Measurements from ENCODE around the gene PDXK. TPM values are rescaled to one million over a fixed set of nuclear protein-coding genes. Genes with fewer than 3 reads are reported as not detected.

Gene PDXK
- total and polyA plus RNA-seq, 2 of the 8 experiments (the other 6 are each of a cell fraction or from before 2014, with no cell fraction given): 78.0 to 112 TPM

DNA sequence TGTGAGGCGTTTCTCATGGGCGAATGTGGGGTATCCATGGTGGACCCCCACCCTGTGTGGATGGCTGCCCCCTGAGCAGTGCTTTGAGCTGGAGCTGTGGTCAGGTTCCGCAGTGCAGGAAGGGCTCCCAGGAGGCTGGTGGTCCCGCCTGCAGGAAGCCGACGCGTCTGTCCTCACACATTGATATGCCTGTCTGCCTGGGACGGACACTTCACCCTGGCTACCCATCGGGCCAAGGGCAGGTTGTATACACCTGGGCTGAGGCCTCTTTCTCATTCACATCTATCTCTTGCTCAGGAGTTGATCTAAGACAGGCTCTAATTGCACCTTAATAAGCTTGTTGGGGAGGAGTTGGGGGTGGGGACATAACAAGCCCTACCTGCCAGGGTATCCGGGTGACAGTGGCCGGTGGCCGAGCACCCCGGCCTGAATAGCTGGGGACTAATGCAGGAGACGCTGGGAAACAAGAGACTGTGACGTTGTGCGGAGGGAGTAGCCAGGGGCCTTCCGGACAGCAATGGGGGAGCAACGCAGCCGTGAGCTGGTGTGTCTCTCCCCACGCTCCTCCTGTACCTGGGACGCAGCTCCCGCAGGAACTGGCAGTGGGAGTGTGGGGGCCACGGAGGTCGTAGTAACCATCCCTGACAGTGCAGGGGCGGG is 21.7 kb downstream of the PDXK start:
- H3K23me2 ChIP-seq (ENCODE audit: low read depth, low read length): no peaks in the 10 kb centered on the region
- no peak overlapping the region for H3K18ac ChIP-seq (ENCODE audit: extremely low read depth, low read length)
- no peak overlapping the region for H3K56ac ChIP-seq (replicated peaks; ENCODE audit: insufficient read length, low read depth, low read length)
- H2BK15ac ChIP-seq (ENCODE audit: low read length): no peak overlapping the region
- no peak overlapping the region for H2BK20ac ChIP-seq (ENCODE audit: low read length)
- no peak overlapping the region for H3K23ac ChIP-seq (ENCODE audit: insufficient read length)
- no peak overlapping the region for H3K4ac ChIP-seq (replicated peaks; ENCODE audit: insufficient read length, low read depth, low read length)
- no peak overlapping the region for H2AFZ ChIP-seq (ENCODE audit: low read length)
- no peaks in the 10 kb centered on the region for H3K27me3 ChIP-seq (replicated peaks in 1 of 4; ENCODE audit: control insufficient read depth in 3 of 4, extremely low read depth in 1 of 4, insufficient read depth in 3 of 4, low read length in 3 of 4)
- ChIA-PET POLR2A (ENCODE audit: partially characterized antibody) (interaction anchor here (0.5 to 3.2 kb wide), 8 partner anchors 9 to 70 kb away, joined by 3 to 29 read pairs (median 5); no protein-coding TSS in a partner anchor), CTCF (ENCODE audit: partially characterized antibody) (interaction anchor here (1.2 to 1.4 kb wide), 2 partner anchors 11 to 42 kb away, joined by 3 to 13 read pairs; no protein-coding TSS in a partner anchor)
- H3K4me2 ChIP-seq (ENCODE audit: insufficient read depth in 1 of 2, low read depth in 2 of 2, low read length in 2 of 2): peak overlapping the region; percentile 15 to 31; a peak in 3 of 4 replicates
- H2BK12ac ChIP-seq (ENCODE audit: low read depth, low read length): no peak overlapping the region
- peak; percentile 68 to 69 for DNase-seq (ENCODE audit: low read depth in 1 of 2, low spot score in 2 of 2)
- H3K9ac ChIP-seq (replicated peaks in 1 of 4; ENCODE audit: extremely low read depth in 1 of 4, low read depth in 3 of 4, low read length in 3 of 4): peak overlapping the region in 2 of 4 experiments; percentile 13 to 18; a peak in 2 of 7 replicates
- peak overlapping the region; percentile 83; the same call in 1 of the 2 replicates for H2BK5ac ChIP-seq (ENCODE audit: low read depth, low read length)
- H4K8ac ChIP-seq (ENCODE audit: extremely low read depth, insufficient read depth, low read length): peak overlapping the region; percentile 80
- WGBS, 2 experiments (ENCODE audit: extremely low coverage in 1 of 2, insufficient coverage in 1 of 2, insufficient read length in 1 of 2, insufficient replicate concordance in 2 of 2, low coverage in 1 of 2, low lambda C conversion rate in 2 of 2, missing lambda C conversion rate in 1 of 2): 49% methylated on average over 20 of the region's 25 CpGs; no CpG with 5 or more reads in 1 of the 2 experiments
- peaks cover 0 to 9% (median 7%) of the 10 kb centered on the region in 4 experiments; a peak in 5 of 8 replicates for H3K36me3 ChIP-seq (ENCODE audit: control insufficient read depth in 2 of 4, insufficient read depth in 4 of 4, low read length in 3 of 4)
- H3K9me3 ChIP-seq (ENCODE audit: insufficient read depth in 2 of 2, low read depth in 1 of 2, low read length in 1 of 2): no peaks in the 10 kb centered on the region
- peaks cover 0 to 15% of the 10 kb centered on the region in 2 experiments for H4K20me1 ChIP-seq (replicated peaks in 1 of 2; ENCODE audit: control insufficient read depth in 1 of 2, insufficient read depth in 2 of 2, low read length in 2 of 2)
- no peak overlapping the region for H3K14ac ChIP-seq (ENCODE audit: insufficient read length)
- peak overlapping the region; percentile 18; the same call in 1 of the 2 replicates for H3K27ac ChIP-seq (ENCODE audit: low read depth, low read length)
- no peak overlapping the region for H4K91ac ChIP-seq (replicated peaks; ENCODE audit: insufficient read length, low read length)
- H2BK120ac ChIP-seq (replicated peaks; ENCODE audit: low read depth, low read length): no peak overlapping the region
- FAIRE-seq: peak; percentile 24
- H3K4me1 ChIP-seq (replicated peaks in 1 of 4; ENCODE audit: control insufficient read depth in 3 of 4, insufficient read depth in 4 of 4, low read length in 3 of 4): peaks cover 0 to 9% (median 4%) of the 10 kb centered on the region in 4 experiments; a peak in 5 of 7 replicates
- H4K5ac ChIP-seq (ENCODE audit: insufficient read length, low read depth, low read length): no peak overlapping the region
- no peak overlapping the region for H3K4me3 ChIP-seq (ENCODE audit: extremely low read depth in 1 of 4, insufficient read depth in 2 of 4, low read depth in 3 of 4, low read length in 4 of 4)
- H3K79me2 ChIP-seq (ENCODE audit: control insufficient read depth in 1 of 2, insufficient read depth in 2 of 2, low read length in 2 of 2): no peaks in the 10 kb centered on the region
- peak overlapping the region; percentile 40; the same call in 1 of the 2 replicates for H2AK5ac ChIP-seq (ENCODE audit: low read depth, low read length)
- peaks cover 2% of the 10 kb centered on the region; the same call in 1 of the 2 replicates for H3K79me1 ChIP-seq (ENCODE audit: low read depth, low read length)
- TF ChIP-seq JUND (IDR thresholded peaks at IDR 0.05; ENCODE audit: low read length) (no peak), EP300 (IDR thresholded peaks at IDR 0.05; ENCODE audit: borderline replicate concordance in 1 of 2, low read depth in 2 of 2, low read length in 2 of 2) (no peak), FOSL1 (IDR thresholded peaks at IDR 0.05; ENCODE audit: insufficient read depth, low read depth, low read length) (no peak), CTBP2 (IDR thresholded peaks at IDR 0.05; ENCODE audit: borderline replicate concordance, insufficient read depth, insufficient read length, low read length) (no peak), HDAC2 (IDR thresholded peaks at IDR 0.05; ENCODE audit: borderline replicate concordance in 1 of 2, low read depth in 2 of 2, low read length in 2 of 2) (peak in 1 of 2 experiments; percentile 81; a peak in 2 of 4 replicates), CREB1 (IDR thresholded peaks at IDR 0.05) (0 out of 2 replicates have a peak, but pooled peaks have one; percentile 32), GABPA (IDR thresholded peaks at IDR 0.05; ENCODE audit: borderline replicate concordance, insufficient read depth, low read length) (no peak; the same call in 1 of the 2 replicates), TBP (IDR thresholded peaks at IDR 0.05; ENCODE audit: low read depth, low read length) (peak; percentile 19; the same call in 1 of the 2 replicates), JUN (IDR thresholded peaks at IDR 0.05; ENCODE audit: low read depth, low read length) (no peak)
- TF ChIP-seq, protein P1, sequence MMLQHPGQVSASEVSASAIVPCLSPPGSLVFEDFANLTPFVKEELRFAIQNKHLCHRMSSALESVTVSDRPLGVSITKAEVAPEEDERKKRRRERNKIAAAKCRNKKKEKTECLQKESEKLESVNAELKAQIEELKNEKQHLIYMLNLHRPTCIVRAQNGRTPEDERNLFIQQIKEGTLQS (IDR thresholded peaks at IDR 0.05; ENCODE audit: insufficient read depth, low read depth, low read length): no peak

Measured in H1 (cell line).